Stimulated activated CD8-positive, alpha-beta memory T cell treated with anti-CD3 and anti-CD28 coated beads, Interleukin-12 subunit alpha, Interleukin-12 subunit beta, amount 100 ng/mL, for 1 hour (primary cell): ENCODE data around the gene HMCN1.

Source experiments
- DNase-seq: peaks from one replicate; pipeline ENCODE4 v3.0.0-alpha.2; 2020; ENCODE audit warnings: low read depth

The HMCN1 gene

GRCh38 chr1:185733818-185734735 lies at the start of gene HMCN1:
HMCN1 (plus strand) TSS chr1:185734391; CDS start chr1:185734780, 389 bp downstream.
- no peak for DNase-seq

DNA sequence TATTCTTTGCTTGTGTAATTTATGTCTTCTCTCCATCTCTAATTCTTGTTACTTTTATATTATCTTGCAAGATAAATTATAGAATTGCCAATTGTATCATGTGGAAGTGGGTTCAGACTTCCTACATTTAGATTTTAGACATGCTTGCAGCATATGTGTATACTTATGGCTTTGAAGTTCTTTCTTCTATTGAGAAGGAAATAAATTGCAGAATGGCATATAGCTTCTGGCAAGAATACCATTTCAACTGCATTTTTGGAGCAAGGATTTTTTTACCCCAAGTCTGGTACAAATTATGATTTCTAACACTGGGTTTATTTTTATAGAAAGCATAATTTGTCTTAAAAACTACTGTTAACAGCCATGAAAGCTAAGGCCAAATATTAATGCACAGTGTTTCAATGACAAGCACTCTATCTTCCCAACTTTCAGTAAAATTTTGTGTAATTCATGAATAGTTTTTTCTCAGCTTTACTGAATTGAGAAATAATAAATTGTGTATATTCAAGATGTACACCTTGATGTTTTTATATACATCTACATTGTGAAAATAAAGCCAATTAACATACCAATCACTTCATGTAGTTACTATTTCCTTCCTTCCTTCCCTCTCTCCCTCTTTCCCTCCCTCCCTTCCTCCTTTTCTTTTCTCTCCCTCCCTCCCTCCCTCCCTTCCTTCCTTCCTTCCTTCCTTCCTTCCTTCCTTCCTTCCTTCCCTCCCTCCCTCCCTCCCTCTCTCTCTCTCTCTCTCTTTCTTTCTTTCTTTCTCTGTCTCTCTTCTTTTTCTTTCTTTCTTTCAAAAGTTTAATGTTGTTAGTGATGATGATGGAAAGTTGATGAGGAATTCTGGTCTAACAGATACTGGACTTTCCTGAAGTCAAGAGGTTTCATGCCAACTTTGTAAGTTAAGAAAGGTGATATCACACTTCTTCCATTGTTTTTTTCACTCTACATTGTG lies 47.1 kb upstream of the HMCN1 start:
- DNase-seq, result no peak

DNA sequence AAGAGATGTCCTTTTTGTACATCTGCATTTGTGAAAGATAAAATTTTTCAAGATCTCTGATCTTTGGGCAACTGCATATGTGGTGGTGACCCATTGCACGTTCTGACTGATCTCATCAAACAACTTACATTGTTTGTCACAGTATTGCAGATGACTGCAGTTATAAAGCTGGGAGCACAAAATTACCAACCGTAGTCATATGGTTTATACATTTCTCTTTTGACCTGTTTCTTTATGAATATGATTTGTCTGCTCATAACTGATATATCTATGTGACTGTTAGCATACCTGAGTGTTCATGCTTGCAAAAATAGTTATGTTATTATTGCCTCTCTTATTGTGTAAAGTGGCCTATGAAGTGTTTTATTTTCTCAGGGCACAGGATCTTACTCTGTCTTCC lies 43.7 kb upstream of the HMCN1 start:
- DNase-seq, result no peak

DNA sequence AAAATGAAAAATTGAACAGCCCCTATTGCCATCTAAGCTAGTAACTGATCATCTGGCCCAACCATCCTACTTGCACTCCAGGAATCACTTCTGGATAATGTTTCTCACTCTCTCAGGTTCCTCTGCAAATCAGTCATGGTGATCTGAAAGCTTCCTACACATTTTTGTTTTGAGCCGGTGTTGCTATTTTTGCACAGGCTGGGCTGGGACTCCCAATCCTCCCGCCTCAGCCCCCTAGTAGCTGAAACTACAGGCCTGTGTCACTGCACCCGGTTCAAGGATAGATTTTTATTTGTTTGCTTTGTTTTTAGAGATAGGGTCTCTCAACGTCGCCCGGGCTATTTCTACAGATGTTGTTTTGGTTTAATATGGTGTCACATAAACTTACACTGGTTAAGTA lies 40.5 kb upstream of the HMCN1 start:
- DNase-seq, result no peak

DNA sequence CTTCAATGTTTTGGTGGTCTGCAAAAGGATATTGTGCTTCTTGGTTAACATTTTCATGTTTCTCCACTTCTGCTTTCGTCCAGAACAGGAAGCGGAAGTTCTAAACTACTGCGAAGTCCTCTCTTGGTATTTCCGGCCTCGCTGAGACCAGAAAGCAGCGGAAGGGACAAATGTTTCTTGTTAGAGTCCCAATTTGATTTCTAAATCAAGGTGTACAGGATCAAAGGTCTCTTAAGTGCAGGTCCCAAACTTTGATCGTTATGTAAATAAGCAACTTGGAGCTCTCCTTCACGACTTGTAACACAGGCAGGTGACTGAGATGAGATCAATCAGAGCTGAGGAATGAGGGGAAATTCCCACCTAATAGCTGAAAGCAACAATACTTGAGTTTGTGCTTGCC lies 40.1 kb upstream of the HMCN1 start:
- DNase-seq, result no peak

DNA sequence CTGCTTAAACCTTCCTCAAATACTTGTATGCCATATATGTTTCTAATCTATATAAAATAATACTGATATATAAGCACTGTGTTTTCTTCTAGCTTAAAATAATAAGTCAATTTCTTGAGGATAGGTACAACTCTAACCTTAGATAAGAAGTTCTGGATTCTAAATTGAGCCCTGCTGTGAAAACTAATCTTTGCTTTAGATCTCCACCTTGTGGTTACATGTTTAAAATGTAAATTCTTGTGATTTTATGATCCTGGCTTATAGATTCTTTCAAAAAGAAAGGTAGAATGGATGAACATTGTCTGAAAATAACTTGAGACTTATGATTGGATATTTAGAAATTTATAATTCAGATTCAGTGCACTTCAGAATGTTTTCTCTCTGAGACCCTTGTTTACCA lies 38.9 kb upstream of the HMCN1 start:
- DNase-seq, result no peak

DNA sequence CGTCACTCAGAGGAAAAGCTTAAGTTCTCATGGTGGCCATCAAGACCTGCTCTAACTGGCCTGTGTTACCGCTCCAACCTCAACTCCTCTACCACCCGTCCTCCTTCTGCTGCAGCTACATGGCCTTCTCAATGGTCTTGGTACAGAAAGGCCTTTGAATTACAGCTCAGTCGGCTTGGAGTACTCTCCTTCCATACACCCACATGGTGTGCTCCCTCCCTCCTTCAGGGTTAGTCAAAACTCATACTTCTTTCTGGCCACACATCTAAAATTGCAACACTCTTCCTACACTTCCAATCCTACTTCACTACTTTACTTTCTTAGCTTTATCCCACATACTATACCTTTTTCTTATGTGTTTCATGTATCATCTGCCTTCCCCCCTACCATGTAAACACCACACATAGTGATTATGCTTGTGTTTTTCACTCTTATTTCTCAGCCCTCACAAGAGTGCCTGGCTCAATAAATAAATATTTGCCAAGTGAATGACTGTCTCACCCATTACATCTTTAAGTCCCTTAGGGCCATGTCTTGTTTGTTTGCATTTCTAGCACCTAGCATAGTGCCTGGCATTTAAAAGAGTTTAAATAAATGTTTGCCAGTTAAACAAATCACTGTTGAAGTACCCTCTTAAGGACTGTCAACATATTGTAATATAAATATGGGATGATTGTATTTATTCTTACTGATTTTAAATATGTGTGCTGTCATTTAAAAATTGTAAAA lies 37.6 kb upstream of the HMCN1 start:
- no peak for DNase-seq

GRCh38 chr1:185699874-185700273 lies 34.3 kb upstream of the HMCN1 start:
- DNase-seq, result no peak

- no peak for DNase-seq
These were observed 32.5 kb upstream of the HMCN1 start for GRCh38 chr1:185701650-185702049.

- no peak for DNase-seq
These were observed 30.0 kb upstream of the HMCN1 start for GRCh38 chr1:185704181-185704580.

GRCh38 chr1:185716095-185716494 lies 18.1 kb upstream of the HMCN1 start:
- DNase-seq, result no peak

GRCh38 chr1:185719021-185719420 lies 15.2 kb upstream of the HMCN1 start:
- no peak for DNase-seq

DNA sequence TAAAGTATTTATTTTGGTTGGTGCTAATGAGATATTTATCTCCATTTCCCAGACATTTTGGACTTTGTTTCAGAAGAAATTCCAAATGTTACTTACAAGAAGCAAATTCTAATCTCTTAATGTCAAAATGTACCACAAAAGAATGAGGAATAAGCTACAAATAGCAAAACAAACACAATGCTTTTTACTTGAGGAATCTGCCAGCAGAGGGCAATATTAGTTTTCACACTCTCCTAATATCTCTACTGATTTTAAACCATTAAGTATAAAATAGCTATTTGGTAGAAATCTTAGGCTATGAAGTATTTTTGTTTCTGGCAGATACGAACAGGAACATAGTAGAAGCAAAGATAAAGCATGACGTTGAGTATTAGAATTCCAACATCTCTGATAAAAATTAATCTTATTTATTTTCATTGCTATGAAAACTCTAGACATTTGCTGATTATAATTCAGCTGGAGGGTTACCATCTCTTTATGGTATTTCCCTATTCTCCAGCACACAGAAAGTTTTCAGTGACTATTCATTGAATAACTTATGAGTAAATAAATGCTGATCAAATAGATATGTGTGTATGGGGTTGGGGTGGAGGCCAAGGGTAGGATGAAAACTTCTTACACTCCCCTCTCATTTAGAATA lies 13.4 kb upstream of the HMCN1 start:
- DNase-seq, result no peak

- no peak for DNase-seq
These were observed 12.6 kb upstream of the HMCN1 start for GRCh38 chr1:185721553-185721952.

GRCh38 chr1:185722098-185722497 lies 12.1 kb upstream of the HMCN1 start:
- no peak for DNase-seq

DNA sequence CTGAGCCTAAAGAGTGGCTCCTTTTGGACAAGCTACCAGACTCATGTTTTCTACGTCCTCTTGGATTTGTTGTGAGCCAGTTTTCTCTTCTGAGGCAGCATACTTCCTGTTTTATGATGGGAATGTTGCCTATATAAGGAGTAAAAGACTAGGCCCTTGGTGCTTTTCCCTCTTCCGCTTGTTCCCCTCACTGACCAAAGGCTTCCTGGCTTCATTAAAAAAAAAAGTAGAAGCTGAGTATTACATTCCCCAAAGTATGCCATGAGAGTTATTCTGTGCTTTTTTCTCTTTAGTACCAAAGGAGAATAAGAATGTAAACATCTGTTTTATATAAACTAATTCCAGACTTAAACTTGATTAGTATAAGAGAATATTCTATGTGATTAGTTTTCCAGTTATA lies 6.5 kb upstream of the HMCN1 start:
- no peak for DNase-seq

GRCh38 chr1:185731446-185731845 lies 2.7 kb upstream of the HMCN1 start:
- DNase-seq, result no peak

GRCh38 chr1:185732951-185733350 lies 1.2 kb upstream of the HMCN1 start:
- no peak for DNase-seq

DNA sequence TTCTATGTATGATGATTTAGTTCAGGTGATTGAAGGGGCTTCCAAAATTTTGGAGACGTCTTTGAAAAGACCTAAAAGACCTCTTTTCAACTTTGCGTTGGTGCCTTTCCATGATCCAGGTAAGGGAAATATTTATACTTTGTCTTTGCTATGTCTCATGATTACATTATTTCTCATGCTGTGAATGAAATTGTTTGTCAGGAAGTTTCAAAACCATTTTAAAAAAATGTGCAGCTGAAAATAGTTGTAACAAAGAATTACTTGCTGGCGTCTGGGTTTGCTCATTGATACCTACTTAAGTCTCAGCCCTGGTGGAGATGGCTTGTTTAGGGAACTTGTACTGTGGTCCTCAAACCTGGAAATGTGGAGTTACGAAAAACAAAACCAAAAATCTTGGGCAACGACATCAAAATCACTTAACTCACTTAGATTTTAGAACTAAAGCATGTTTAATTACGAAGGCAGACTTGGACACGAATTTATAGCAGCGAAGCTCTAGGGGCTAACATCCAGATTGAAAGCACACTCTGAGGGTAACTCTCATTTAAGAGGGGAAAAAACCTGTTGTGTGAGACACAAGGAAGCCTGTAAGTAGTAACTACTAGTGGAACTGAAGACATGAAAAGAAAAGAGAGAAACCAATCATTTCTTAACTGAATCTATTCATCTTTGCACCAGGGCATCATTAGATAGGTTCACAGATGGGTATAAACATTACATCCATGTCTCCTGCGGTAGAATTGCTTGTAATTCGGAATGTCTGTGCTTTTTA lies 924 bp downstream of the HMCN1 start:
- no peak for DNase-seq

DNA sequence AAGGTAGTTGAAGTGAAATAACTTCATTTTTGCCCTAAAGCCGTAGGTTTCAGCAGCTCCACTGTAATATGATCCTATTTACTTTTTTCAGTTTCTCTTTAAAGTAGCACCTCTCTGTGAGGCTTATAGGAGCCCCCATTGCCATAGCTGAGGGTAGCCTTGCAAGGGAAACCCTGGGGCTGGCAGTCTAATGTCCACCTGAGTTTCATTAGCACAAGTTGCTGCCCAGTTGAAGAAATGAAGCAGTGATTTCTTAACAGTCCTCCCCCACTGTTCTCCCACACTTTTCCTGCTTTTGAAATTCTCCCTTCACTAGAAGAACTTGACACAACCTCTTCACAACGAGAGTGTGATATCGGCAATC lies 1.5 kb downstream of the HMCN1 start:
- DNase-seq, result no peak

GRCh38 chr1:185739967-185740366 lies 5.8 kb downstream of the HMCN1 start:
- no peak for DNase-seq
